HepG2 (cell line): ENCODE results near the gene MARS1. TPM values are rescaled to one million over a fixed set of nuclear protein-coding genes. Genes with fewer than 3 reads are reported as not detected.

Experiments
- FOXM1 ChIP-seq: sonication (generic); formaldehyde crosslinking; IDR thresholded peaks from 2 replicates; pipeline ENCODE4 v1.5.0; 2020; ENCODE audit warnings: missing genetic modification reagents
- KMT2B ChIP-seq: IDR thresholded peaks from 2 replicates; pipeline ENCODE4 v1.6.1; 2016; ENCODE audit warnings: missing genetic modification reagents, missing compliant biosample characterization
- TBP ChIP-seq: sonication (generic); formaldehyde crosslinking; IDR thresholded peaks from 2 replicates; pipeline ENCODE4 v1.5.0; 2020; ENCODE audit warnings: missing genetic modification reagents
- TBX3 ChIP-seq: fragments of 450-650 bp; IDR thresholded peaks from 2 replicates; pipeline ENCODE4 v1.6.1; 2017; ENCODE audit warnings: antibody characterized with exemption, mild to moderate bottlenecking, inconsistent platforms, borderline replicate concordance
- ZNF136 ChIP-seq: sonication (generic); formaldehyde crosslinking; IDR thresholded peaks from 2 replicates; pipeline ENCODE4 v1.8.1; 2022; ENCODE audit warnings: low read depth, mild to moderate bottlenecking, moderate library complexity, missing genetic modification reagents
- ZNF333 ChIP-seq: sonication (generic); formaldehyde crosslinking; IDR thresholded peaks from 2 replicates; pipeline ENCODE4 v1.4.0; 2020; ENCODE audit warnings: mild to moderate bottlenecking, missing genetic modification reagents, borderline replicate concordance
- ZNF510 ChIP-seq: sonication (generic); formaldehyde crosslinking; IDR thresholded peaks from 2 replicates; pipeline ENCODE4 v1.4.0; 2020; ENCODE audit warnings: low read depth, mild to moderate bottlenecking, missing genetic modification reagents
- polyA plus RNA-seq, 8 experiments: library from polyadenylated mRNA; depleted of rRNA in 3 of 8; stranded (reverse) in 7 of 8; unstranded in 1 of 8; fragments of >200 nt; fragmentation: Illumina TruSeq in 4 of 8; extraction: Trizol in 4 of 8; gene quantifications; 2 replicates each; pipeline versions ENCODE4 v1.2.1 to v1.2.3, GENCODE V29; 2011 to 2016; ENCODE audit warnings: low read depth in 4 of 8, missing spikeins in 1 of 8, mixed read lengths in 1 of 8; ENCODE audit not compliant: insufficient read depth in 1 of 8
- total RNA-seq, 5 experiments: library from RNA; depleted of rRNA; stranded (reverse); fragments of >200 nt; fragmentation: Illumina TruSeq; extraction: Trizol; gene quantifications; 2 replicates each; pipeline ENCODE4 v1.2.3, GENCODE V29; 2016; ENCODE audit warnings: low read depth in 1 of 5
- TF ChIP-seq, protein P1 (sequence below): sonication (generic); formaldehyde crosslinking; IDR thresholded peaks from 2 replicates; pipeline ENCODE4 v1.9.0; 2021; ENCODE audit warnings: missing genetic modification reagents, borderline replicate concordance
- TF ChIP-seq, protein P2 (sequence below): conservative IDR thresholded peaks from 2 replicates; pipeline ENCODE4 v1.6.1; 2018; ENCODE audit warnings: missing genetic modification reagents
- TF ChIP-seq, protein P3 (sequence below): sonication (generic); formaldehyde crosslinking; IDR thresholded peaks from 2 replicates; pipeline ENCODE4 v1.8.0; 2022; ENCODE audit warnings: low read depth, missing genetic modification reagents
- TF ChIP-seq, protein P4 (sequence below): sonication (generic); formaldehyde crosslinking; IDR thresholded peaks from 2 replicates; pipeline ENCODE4 v1.4.0; 2020; ENCODE audit warnings: mild to moderate bottlenecking, missing genetic modification reagents
- TF ChIP-seq, protein P5 (sequence below): sonication (generic); formaldehyde crosslinking; IDR thresholded peaks from 2 replicates; pipeline ENCODE4 v1.4.0; 2020; ENCODE audit warnings: missing genetic modification reagents

MARS1 gene
- total and polyA plus RNA-seq, 2 of the 13 experiments (the other 11 are each of a cell fraction or from before 2014, with no cell fraction given) = 115 to 181 TPM

DNA sequence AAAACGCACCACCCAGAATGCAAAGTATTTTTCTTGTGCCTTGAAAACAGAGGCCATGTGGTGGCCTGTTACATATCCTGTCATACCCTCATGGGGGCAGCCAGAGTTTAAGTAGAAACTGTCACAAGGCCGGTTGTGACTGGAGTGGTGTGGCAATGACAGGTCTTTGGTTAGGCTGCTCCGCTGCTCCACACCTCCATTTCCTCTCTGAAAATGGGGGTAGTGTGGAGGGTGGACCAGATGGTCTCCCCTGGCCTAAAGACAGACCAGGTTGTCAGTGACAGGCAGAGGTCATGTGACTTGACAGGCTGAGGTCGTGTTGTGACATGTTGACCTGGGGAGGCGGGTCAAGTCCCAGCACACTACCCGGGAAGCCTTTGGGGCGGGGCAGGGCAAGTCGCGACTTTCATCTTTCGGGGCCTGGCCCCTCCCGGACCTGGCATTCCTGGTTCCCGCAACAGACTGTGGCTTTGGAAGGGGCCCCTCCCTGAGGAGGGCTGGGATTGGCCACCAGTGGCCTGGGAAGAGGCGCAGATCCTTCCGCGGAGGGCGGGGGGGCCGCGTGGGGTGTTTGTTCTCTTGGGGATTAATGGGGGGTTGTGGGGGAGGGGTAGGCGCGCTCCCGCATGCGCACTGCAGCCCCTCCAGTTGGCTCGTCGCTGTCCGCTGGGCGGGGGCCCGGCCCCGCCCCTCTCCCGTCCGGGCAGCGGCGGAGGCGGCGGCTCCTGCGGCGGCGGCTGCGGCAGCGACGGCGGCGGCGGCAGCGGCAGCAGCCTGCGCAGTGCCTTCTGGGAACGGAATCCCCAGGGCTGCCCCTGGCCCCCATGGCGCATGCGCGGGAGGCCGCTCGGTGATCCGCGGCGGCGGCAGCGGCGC lies 34.4 kb downstream of the MARS1 start, which contains the start of gene MBD6 (continued):
- TF ChIP-seq, protein P1, sequence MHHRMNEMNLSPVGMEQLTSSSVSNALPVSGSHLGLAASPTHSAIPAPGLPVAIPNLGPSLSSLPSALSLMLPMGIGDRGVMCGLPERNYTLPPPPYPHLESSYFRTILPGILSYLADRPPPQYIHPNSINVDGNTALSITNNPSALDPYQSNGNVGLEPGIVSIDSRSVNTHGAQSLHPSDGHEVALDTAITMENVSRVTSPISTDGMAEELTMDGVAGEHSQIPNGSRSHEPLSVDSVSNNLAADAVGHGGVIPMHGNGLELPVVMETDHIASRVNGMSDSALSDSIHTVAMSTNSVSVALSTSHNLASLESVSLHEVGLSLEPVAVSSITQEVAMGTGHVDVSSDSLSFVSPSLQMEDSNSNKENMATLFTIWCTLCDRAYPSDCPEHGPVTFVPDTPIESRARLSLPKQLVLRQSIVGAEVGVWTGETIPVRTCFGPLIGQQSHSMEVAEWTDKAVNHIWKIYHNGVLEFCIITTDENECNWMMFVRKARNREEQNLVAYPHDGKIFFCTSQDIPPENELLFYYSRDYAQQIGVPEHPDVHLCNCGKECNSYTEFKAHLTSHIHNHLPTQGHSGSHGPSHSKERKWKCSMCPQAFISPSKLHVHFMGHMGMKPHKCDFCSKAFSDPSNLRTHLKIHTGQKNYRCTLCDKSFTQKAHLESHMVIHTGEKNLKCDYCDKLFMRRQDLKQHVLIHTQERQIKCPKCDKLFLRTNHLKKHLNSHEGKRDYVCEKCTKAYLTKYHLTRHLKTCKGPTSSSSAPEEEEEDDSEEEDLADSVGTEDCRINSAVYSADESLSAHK (CRISPR knock-in tag) = no peak
- peak; percentile 49; the same call in 1 of the 2 replicates for TF ChIP-seq ZNF333 (CRISPR knock-in tag)
- TF ChIP-seq, protein P2, sequence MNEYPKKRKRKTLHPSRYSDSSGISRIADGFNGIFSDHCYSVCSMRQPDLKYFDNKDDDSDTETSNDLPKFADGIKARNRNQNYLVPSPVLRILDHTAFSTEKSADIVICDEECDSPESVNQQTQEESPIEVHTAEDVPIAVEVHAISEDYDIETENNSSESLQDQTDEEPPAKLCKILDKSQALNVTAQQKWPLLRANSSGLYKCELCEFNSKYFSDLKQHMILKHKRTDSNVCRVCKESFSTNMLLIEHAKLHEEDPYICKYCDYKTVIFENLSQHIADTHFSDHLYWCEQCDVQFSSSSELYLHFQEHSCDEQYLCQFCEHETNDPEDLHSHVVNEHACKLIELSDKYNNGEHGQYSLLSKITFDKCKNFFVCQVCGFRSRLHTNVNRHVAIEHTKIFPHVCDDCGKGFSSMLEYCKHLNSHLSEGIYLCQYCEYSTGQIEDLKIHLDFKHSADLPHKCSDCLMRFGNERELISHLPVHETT (CRISPR knock-in tag) = peak; percentile 99
- TF ChIP-seq, protein P3, sequence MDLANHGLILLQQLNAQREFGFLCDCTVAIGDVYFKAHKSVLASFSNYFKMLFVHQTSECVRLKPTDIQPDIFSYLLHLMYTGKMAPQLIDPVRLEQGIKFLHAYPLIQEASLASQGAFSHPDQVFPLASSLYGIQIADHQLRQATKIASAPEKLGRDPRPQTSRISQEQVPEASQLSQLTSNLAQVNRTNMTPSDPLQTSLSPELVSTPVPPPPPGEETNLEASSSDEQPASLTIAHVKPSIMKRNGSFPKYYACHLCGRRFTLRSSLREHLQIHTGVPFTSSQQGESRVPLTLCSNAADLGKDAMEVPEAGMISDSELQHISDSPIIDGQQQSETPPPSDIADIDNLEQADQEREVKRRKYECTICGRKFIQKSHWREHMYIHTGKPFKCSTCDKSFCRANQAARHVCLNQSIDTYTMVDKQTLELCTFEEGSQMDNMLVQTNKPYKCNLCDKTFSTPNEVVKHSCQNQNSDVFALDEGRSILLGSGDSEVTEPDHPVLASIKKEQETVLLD (CRISPR knock-in tag) = peak; percentile 98
- TF ChIP-seq, protein P4, sequence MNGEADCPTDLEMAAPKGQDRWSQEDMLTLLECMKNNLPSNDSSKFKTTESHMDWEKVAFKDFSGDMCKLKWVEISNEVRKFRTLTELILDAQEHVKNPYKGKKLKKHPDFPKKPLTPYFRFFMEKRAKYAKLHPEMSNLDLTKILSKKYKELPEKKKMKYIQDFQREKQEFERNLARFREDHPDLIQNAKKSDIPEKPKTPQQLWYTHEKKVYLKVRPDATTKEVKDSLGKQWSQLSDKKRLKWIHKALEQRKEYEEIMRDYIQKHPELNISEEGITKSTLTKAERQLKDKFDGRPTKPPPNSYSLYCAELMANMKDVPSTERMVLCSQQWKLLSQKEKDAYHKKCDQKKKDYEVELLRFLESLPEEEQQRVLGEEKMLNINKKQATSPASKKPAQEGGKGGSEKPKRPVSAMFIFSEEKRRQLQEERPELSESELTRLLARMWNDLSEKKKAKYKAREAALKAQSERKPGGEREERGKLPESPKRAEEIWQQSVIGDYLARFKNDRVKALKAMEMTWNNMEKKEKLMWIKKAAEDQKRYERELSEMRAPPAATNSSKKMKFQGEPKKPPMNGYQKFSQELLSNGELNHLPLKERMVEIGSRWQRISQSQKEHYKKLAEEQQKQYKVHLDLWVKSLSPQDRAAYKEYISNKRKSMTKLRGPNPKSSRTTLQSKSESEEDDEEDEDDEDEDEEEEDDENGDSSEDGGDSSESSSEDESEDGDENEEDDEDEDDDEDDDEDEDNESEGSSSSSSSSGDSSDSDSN (CRISPR knock-in tag) = 0 out of 2 replicates have a peak, but pooled peaks have one; percentile 32
- no peak for TF ChIP-seq FOXM1 (CRISPR knock-in tag)
- TF ChIP-seq, protein P5, sequence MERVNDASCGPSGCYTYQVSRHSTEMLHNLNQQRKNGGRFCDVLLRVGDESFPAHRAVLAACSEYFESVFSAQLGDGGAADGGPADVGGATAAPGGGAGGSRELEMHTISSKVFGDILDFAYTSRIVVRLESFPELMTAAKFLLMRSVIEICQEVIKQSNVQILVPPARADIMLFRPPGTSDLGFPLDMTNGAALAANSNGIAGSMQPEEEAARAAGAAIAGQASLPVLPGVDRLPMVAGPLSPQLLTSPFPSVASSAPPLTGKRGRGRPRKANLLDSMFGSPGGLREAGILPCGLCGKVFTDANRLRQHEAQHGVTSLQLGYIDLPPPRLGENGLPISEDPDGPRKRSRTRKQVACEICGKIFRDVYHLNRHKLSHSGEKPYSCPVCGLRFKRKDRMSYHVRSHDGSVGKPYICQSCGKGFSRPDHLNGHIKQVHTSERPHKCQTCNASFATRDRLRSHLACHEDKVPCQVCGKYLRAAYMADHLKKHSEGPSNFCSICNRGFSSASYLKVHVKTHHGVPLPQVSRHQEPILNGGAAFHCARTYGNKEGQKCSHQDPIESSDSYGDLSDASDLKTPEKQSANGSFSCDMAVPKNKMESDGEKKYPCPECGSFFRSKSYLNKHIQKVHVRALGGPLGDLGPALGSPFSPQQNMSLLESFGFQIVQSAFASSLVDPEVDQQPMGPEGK = peak; percentile 98
- TF ChIP-seq TBX3 = peak; percentile 62
- TF ChIP-seq KMT2B (CRISPR knock-in tag) = no peak
- TF ChIP-seq ZNF510 = peak; percentile 66; the same call in 1 of the 2 replicates
- no peak for TF ChIP-seq TBP
- TF ChIP-seq ZNF136 (CRISPR knock-in tag) = no peak
